H1 (cell line): ENCODE results near the gene MAGOH. TPM values are rescaled to one million over a fixed set of nuclear protein-coding genes. Genes with fewer than 3 reads are reported as not detected.

Experiments
- EGR1 ChIP-seq: IDR thresholded peaks from 2 replicates; pipeline ENCODE4 v1.6.1; 2011; ENCODE audit warnings: low read depth, low read length, borderline replicate concordance
- KDM1A ChIP-seq: fragments of 200-600, 300-600 bp; sonication (generic); IDR thresholded peaks from 2 replicates; pipeline ENCODE4 v1.7.1; 2016; ENCODE audit warnings: mild to moderate bottlenecking, low read length, borderline replicate concordance
- NRF1 ChIP-seq: IDR thresholded peaks from 2 replicates; pipeline ENCODE4 v1.6.1; 2011; ENCODE audit warnings: mild to moderate bottlenecking, low read depth, low read length, improper control_type of control experiment
- PHF8 ChIP-seq: fragments of 200-600 bp; sonication (generic); conservative IDR thresholded peaks from 2 replicates; pipeline ENCODE4 v1.7.1; 2012; ENCODE audit warnings: low read depth, mild to moderate bottlenecking, inconsistent platforms, low read length, moderate library complexity
- SUZ12 ChIP-seq: fragments of 200-600 bp; sonication (generic); IDR thresholded peaks from 2 replicates; pipeline ENCODE4 v1.6.1; 2012; ENCODE audit warnings: mild to moderate bottlenecking, inconsistent platforms, low read length, moderate library complexity, mixed read lengths
- polyA plus RNA-seq, 7 experiments: library from polyadenylated mRNA; depleted of rRNA in 3 of 7; stranded (reverse) in 5 of 7; unstranded in 2 of 7; fragments of >200 nt in 5 of 7; fragments of 200-250 nt in 2 of 7; gene quantifications; 1 replicate in 5 of 7; 2 replicates in 1 of 7; 4 replicates in 1 of 7; pipeline versions ENCODE4 v1.2.1 to v1.2.3, GENCODE V29; 2011 to 2013; ENCODE audit warnings: missing spikeins in 2 of 7, mixed read lengths in 2 of 7
- total RNA-seq: library from RNA; stranded (reverse); fragmentation: NEBNext Ultra II Directional; extraction: Animal tissue kit (Norgen Biotek cat#: 25700); gene quantifications from 2 replicates; pipeline ENCODE4 v1.2.1, GENCODE V29; 2021
- TF ChIP-seq, protein P1 (sequence below): fragments of 300-600 bp; sonication (generic); IDR thresholded peaks from 2 replicates; pipeline ENCODE4 v1.7.1; 2012; ENCODE audit warnings: low read length, moderate library complexity, mild to moderate bottlenecking, inconsistent platforms; ENCODE audit not compliant: insufficient replicate concordance
- TF ChIP-seq, protein P2 (sequence below): IDR thresholded peaks from 2 replicates; pipeline ENCODE4 v1.6.1; 2012; ENCODE audit warnings: low read length, inconsistent platforms

MAGOH gene
- total and polyA plus RNA-seq, 2 of the 8 experiments (the other 6 are each of a cell fraction or from before 2014, with no cell fraction given), result 46.9 to 74.3 TPM

- TF ChIP-seq, protein P1, sequence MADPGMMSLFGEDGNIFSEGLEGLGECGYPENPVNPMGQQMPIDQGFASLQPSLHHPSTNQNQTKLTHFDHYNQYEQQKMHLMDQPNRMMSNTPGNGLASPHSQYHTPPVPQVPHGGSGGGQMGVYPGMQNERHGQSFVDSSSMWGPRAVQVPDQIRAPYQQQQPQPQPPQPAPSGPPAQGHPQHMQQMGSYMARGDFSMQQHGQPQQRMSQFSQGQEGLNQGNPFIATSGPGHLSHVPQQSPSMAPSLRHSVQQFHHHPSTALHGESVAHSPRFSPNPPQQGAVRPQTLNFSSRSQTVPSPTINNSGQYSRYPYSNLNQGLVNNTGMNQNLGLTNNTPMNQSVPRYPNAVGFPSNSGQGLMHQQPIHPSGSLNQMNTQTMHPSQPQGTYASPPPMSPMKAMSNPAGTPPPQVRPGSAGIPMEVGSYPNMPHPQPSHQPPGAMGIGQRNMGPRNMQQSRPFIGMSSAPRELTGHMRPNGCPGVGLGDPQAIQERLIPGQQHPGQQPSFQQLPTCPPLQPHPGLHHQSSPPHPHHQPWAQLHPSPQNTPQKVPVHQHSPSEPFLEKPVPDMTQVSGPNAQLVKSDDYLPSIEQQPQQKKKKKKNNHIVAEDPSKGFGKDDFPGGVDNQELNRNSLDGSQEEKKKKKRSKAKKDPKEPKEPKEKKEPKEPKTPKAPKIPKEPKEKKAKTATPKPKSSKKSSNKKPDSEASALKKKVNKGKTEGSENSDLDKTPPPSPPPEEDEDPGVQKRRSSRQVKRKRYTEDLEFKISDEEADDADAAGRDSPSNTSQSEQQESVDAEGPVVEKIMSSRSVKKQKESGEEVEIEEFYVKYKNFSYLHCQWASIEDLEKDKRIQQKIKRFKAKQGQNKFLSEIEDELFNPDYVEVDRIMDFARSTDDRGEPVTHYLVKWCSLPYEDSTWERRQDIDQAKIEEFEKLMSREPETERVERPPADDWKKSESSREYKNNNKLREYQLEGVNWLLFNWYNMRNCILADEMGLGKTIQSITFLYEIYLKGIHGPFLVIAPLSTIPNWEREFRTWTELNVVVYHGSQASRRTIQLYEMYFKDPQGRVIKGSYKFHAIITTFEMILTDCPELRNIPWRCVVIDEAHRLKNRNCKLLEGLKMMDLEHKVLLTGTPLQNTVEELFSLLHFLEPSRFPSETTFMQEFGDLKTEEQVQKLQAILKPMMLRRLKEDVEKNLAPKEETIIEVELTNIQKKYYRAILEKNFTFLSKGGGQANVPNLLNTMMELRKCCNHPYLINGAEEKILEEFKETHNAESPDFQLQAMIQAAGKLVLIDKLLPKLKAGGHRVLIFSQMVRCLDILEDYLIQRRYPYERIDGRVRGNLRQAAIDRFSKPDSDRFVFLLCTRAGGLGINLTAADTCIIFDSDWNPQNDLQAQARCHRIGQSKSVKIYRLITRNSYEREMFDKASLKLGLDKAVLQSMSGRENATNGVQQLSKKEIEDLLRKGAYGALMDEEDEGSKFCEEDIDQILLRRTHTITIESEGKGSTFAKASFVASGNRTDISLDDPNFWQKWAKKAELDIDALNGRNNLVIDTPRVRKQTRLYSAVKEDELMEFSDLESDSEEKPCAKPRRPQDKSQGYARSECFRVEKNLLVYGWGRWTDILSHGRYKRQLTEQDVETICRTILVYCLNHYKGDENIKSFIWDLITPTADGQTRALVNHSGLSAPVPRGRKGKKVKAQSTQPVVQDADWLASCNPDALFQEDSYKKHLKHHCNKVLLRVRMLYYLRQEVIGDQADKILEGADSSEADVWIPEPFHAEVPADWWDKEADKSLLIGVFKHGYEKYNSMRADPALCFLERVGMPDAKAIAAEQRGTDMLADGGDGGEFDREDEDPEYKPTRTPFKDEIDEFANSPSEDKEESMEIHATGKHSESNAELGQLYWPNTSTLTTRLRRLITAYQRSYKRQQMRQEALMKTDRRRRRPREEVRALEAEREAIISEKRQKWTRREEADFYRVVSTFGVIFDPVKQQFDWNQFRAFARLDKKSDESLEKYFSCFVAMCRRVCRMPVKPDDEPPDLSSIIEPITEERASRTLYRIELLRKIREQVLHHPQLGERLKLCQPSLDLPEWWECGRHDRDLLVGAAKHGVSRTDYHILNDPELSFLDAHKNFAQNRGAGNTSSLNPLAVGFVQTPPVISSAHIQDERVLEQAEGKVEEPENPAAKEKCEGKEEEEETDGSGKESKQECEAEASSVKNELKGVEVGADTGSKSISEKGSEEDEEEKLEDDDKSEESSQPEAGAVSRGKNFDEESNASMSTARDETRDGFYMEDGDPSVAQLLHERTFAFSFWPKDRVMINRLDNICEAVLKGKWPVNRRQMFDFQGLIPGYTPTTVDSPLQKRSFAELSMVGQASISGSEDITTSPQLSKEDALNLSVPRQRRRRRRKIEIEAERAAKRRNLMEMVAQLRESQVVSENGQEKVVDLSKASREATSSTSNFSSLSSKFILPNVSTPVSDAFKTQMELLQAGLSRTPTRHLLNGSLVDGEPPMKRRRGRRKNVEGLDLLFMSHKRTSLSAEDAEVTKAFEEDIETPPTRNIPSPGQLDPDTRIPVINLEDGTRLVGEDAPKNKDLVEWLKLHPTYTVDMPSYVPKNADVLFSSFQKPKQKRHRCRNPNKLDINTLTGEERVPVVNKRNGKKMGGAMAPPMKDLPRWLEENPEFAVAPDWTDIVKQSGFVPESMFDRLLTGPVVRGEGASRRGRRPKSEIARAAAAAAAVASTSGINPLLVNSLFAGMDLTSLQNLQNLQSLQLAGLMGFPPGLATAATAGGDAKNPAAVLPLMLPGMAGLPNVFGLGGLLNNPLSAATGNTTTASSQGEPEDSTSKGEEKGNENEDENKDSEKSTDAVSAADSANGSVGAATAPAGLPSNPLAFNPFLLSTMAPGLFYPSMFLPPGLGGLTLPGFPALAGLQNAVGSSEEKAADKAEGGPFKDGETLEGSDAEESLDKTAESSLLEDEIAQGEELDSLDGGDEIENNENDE, result no peak
- TF ChIP-seq PHF8 (peak; percentile 100), EGR1 (peak; percentile 69), NRF1 (peak; percentile 20; the same call in 1 of the 2 replicates), SUZ12 (no peak), KDM1A (peak; percentile 80; the same call in 1 of the 2 replicates)
- TF ChIP-seq, protein P2, sequence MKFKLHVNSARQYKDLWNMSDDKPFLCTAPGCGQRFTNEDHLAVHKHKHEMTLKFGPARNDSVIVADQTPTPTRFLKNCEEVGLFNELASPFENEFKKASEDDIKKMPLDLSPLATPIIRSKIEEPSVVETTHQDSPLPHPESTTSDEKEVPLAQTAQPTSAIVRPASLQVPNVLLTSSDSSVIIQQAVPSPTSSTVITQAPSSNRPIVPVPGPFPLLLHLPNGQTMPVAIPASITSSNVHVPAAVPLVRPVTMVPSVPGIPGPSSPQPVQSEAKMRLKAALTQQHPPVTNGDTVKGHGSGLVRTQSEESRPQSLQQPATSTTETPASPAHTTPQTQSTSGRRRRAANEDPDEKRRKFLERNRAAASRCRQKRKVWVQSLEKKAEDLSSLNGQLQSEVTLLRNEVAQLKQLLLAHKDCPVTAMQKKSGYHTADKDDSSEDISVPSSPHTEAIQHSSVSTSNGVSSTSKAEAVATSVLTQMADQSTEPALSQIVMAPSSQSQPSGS, result 0 out of 2 replicates have a peak, but pooled peaks have one; percentile 4
Observed at GRCh38 chr1:53220171-53220961, 18.0 kb downstream of the MAGOH start, which contains the start of gene CZIB (continued).
